CD14-positive monocyte (primary cell): Measurements from ENCODE around the gene C12orf42. TPM values are rescaled to one million over a fixed set of nuclear protein-coding genes. Genes with fewer than 3 reads are reported as not detected.

Experiments
- DNase-seq, 3 donors: peaks; one replicate each; pipeline ENCODE4 v3.0.0-alpha.2; 2011 to 2022
- H2AFZ ChIP-seq: 2 replicates; pipeline ENCODE4 v1.6.0; 2012; ENCODE audit warnings: mild to moderate bottlenecking, low read depth, low read length, inconsistent platforms; ENCODE audit not compliant: insufficient read depth, poor library complexity, severe bottlenecking
- H3K27ac ChIP-seq, 2 donors: 1 replicate in 1 of 2; 2 replicates in 1 of 2; pipeline ENCODE4 v1.5.1; 2012 to 2013; ENCODE audit warnings: low read length in 2 of 2, control low read depth in 1 of 2, inconsistent platforms in 1 of 2, low read depth in 1 of 2, mild to moderate bottlenecking in 1 of 2
- H3K27me3 ChIP-seq, 2 donors: one replicate each; pipeline versions ENCODE4 v1.6.0 to v1.6.1; 2011 to 2013; ENCODE audit warnings: low read length in 2 of 2; ENCODE audit not compliant: control insufficient read depth in 2 of 2, insufficient read depth in 2 of 2
- H3K36me3 ChIP-seq, 2 donors: replicated peaks in 1 of 2; 1 replicate in 1 of 2; 2 replicates in 1 of 2; pipeline versions ENCODE4 v1.5.1 to v1.6.1; 2012 to 2013; ENCODE audit warnings: low read length in 2 of 2, control low read depth in 1 of 2, inconsistent platforms in 1 of 2, mild to moderate bottlenecking in 1 of 2; ENCODE audit not compliant: insufficient read depth in 2 of 2, control insufficient read depth in 1 of 2
- H3K4me1 ChIP-seq, 2 donors: 1 replicate in 1 of 2; 2 replicates in 1 of 2; pipeline versions ENCODE4 v1.5.1 to v1.6.1; 2012 to 2013; ENCODE audit warnings: low read length in 2 of 2, control low read depth in 1 of 2, inconsistent platforms in 1 of 2, mild to moderate bottlenecking in 1 of 2, moderate library complexity in 1 of 2; ENCODE audit not compliant: insufficient read depth in 2 of 2, control insufficient read depth in 1 of 2
- H3K4me2 ChIP-seq: replicated peaks from 2 replicates; pipeline ENCODE3; 2012; ENCODE audit warnings: low read length, moderate library complexity, mild to moderate bottlenecking; ENCODE audit not compliant: poor library complexity, severe bottlenecking; ENCODE audit errors: extremely low read depth
- H3K4me3 ChIP-seq, 3 experiments: fragments of 200-600 bp in 1 of 3; sonication (generic) in 1 of 3; replicated peaks in 1 of 3; 1 replicate in 2 of 3; 2 replicates in 1 of 3; pipeline ENCODE4 v1.5.1; 2011 to 2013; ENCODE audit warnings: low read length in 3 of 3, mild to moderate bottlenecking in 3 of 3, control low read depth in 2 of 3, low read depth in 2 of 3, inconsistent platforms in 1 of 3, moderate library complexity in 1 of 3
- H3K79me2 ChIP-seq: 2 replicates; pipeline ENCODE4 v1.6.0; 2012; ENCODE audit warnings: mild to moderate bottlenecking, control low read depth, inconsistent platforms, low read length, moderate library complexity; ENCODE audit not compliant: insufficient read depth
- H3K9ac ChIP-seq: 2 replicates; pipeline ENCODE4 v1.6.0; 2017; ENCODE audit warnings: low read length, mild to moderate bottlenecking; ENCODE audit not compliant: insufficient read depth, poor library complexity, severe bottlenecking
- H3K9me3 ChIP-seq, 2 donors: replicated peaks in 1 of 2; 1 replicate in 1 of 2; 2 replicates in 1 of 2; pipeline versions ENCODE4 v1.5.1 to v1.6.1; 2012 to 2013; ENCODE audit warnings: low read length in 2 of 2, control low read depth in 1 of 2; ENCODE audit not compliant: control insufficient read depth in 1 of 2, insufficient read depth in 1 of 2
- H4K20me1 ChIP-seq: 2 replicates; pipeline ENCODE4 v1.6.0; 2012; ENCODE audit warnings: mild to moderate bottlenecking, low read length, control low read depth, moderate library complexity; ENCODE audit not compliant: insufficient read depth
- H3K27ac Mint-ChIP-seq, 7 donors: one replicate each; pipeline ENCODE4 v1.8.0; 2020; ENCODE audit warnings: mild to moderate bottlenecking in 7 of 7, mixed read lengths in 7 of 7, moderate library complexity in 6 of 7, inconsistent platforms in 2 of 7
- H3K27me3 Mint-ChIP-seq, 3 donors: one replicate each; pipeline ENCODE4 v1.8.0; 2021 to 2022; ENCODE audit warnings: low read depth in 3 of 3, mild to moderate bottlenecking in 3 of 3, mixed read lengths in 3 of 3, moderate library complexity in 3 of 3, inconsistent platforms in 1 of 3
- H3K36me3 Mint-ChIP-seq, 2 donors: one replicate each; pipeline ENCODE4 v1.8.0; 2020; ENCODE audit warnings: mixed read lengths in 2 of 2, inconsistent platforms in 1 of 2, mild to moderate bottlenecking in 1 of 2
- H3K4me1 Mint-ChIP-seq: one replicate; pipeline ENCODE4 v1.8.0; 2020; ENCODE audit warnings: mild to moderate bottlenecking, mixed read lengths
- H3K4me3 Mint-ChIP-seq, 2 donors: one replicate each; pipeline ENCODE4 v1.8.0; 2020; ENCODE audit warnings: mild to moderate bottlenecking in 2 of 2, mixed read lengths in 2 of 2, moderate library complexity in 1 of 2
- H3K9me3 Mint-ChIP-seq, 7 donors: one replicate each; pipeline ENCODE4 v1.8.0; 2020 to 2022; ENCODE audit warnings: mixed read lengths in 7 of 7, mild to moderate bottlenecking in 6 of 7, moderate library complexity in 6 of 7, inconsistent platforms in 2 of 7
- CTCF ChIP-seq: fragments of 200-600 bp; IDR thresholded peaks from one replicate; pipeline ENCODE4 v1.8.0; 2022; ENCODE audit warnings: antibody characterized with exemption, mild to moderate bottlenecking
- WGBS: methylation state at CpG from one replicate; pipeline ENCODE4 v1.1.5; 2013; ENCODE audit warnings: missing lambda C conversion rate; ENCODE audit not compliant: insufficient coverage; 5-methylcytosine and 5-hydroxymethylcytosine counted together
- intact Hi-C, 2 donors: fragments of 100-400 bp; cut with micrococcal nuclease; formaldehyde crosslinking; loops; one replicate each; pipeline versions ENCODE4 v1.15.0 to v1.15.1; 2023
- polyA plus RNA-seq, 3 donors: library from polyadenylated mRNA; depleted of rRNA in 1 of 3; unstranded in 2 of 3; stranded (reverse) in 1 of 3; fragments of 300-500 nt in 2 of 3; fragments of >200 nt in 1 of 3; fragmentation: Illumina TruSeq in 2 of 3; gene quantifications; 1 replicate in 2 of 3; 2 replicates in 1 of 3; pipeline ENCODE4 v1.2.3, GENCODE V29; 2012 to 2021

C12orf42 gene
- polyA plus RNA-seq, 3 donors = not detected

GRCh38 chr12:103368167-103368566 is 127.6 kb downstream of the C12orf42 start:
- Histone ChIP-seq H3K27ac (no peak overlapping the region), H3K4me1 (no peaks in the 10 kb centered on the region), H3K36me3 (no peaks in the 10 kb centered on the region), H3K9me3 (no peaks in the 10 kb centered on the region), H2AFZ (no peak overlapping the region), H3K4me2 (no peak overlapping the region), H3K9ac (no peak overlapping the region), H3K79me2 (no peaks in the 10 kb centered on the region), H4K20me1 (no peaks in the 10 kb centered on the region), H3K4me3 (no peak overlapping the region), H3K27me3 (no peaks in the 10 kb centered on the region)
- intact Hi-C loops = no loop called here
- H3K9me3 Mint-ChIP-seq = peaks cover 0 to 7% (median 2%) of the 10 kb centered on the region in 7 donors
- H3K36me3 Mint-ChIP-seq = no peaks in the 10 kb centered on the region
- H3K4me3 Mint-ChIP-seq = no peak overlapping the region
- TF ChIP-seq CTCF = no peak
- WGBS = no CpG with 5 or more reads among the region's 1 CpG
- H3K27ac Mint-ChIP-seq = no peak overlapping the region
- H3K4me1 Mint-ChIP-seq = no peaks in the 10 kb centered on the region
- no peak for DNase-seq
- H3K27me3 Mint-ChIP-seq = peaks cover 0 to 1% (median 0%) of the 10 kb centered on the region in 3 donors

DNA sequence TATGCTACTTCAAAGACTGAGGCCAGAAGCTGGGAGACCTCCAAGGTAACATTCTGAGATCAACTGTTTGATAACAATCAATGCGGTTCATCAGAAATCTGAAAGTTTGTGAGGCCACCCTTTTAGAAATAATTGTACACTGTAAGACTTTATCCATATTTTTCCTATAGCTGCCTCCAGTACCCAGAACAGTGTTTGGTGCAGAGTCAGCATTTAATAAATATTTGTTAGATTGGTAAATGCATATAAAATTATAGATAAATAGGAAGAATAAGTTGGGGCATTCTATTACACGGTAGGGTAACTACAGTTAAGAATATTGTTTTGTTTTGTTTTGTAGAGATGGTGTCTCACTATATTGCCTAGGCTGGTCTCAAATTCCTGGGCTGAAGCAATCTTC is 141.4 kb downstream of the C12orf42 start:
- no peaks in the 10 kb centered on the region for H3K36me3 Mint-ChIP-seq
- WGBS = 100% methylated on average over 2 of the region's 2 CpGs
- no peak overlapping the region for H3K27ac Mint-ChIP-seq

More for the DNA sequence above, 141.4 kb downstream of the C12orf42 start:
- TF ChIP-seq CTCF = no peak
- H3K9ac ChIP-seq = no peak overlapping the region
- no peaks in the 10 kb centered on the region for H3K4me1 ChIP-seq
- no peaks in the 10 kb centered on the region for H3K9me3 ChIP-seq
- H3K79me2 ChIP-seq = no peaks in the 10 kb centered on the region
- H3K36me3 ChIP-seq = no peaks in the 10 kb centered on the region
- H3K9me3 Mint-ChIP-seq = peaks cover 0 to 5% (median 0%) of the 10 kb centered on the region in 7 donors
- no peaks in the 10 kb centered on the region for H3K4me1 Mint-ChIP-seq
- H3K4me3 ChIP-seq = no peak overlapping the region
- H3K4me2 ChIP-seq = no peak overlapping the region
- H3K27me3 Mint-ChIP-seq = peaks cover 0 to 3% (median 2%) of the 10 kb centered on the region in 3 donors
- H2AFZ ChIP-seq = no peak overlapping the region
- H3K4me3 Mint-ChIP-seq = no peak overlapping the region
- intact Hi-C loops = no loop called here
- no peak for DNase-seq
- H3K27ac ChIP-seq = no peak overlapping the region
- H3K27me3 ChIP-seq = no peaks in the 10 kb centered on the region
- no peaks in the 10 kb centered on the region for H4K20me1 ChIP-seq
